SK-N-SH treated with all-trans-retinoic acid at 6 μM for 48 hours (cell line): Measurements from ENCODE around the gene FAM237B.

ENCODE experiments used
- BACH2 ChIP-seq: fragments of 250-450 bp; sonication (Bioruptor Pico); IDR thresholded peaks from 2 replicates; pipeline ENCODE4 v1.9.0; 2021; ENCODE audit warnings: mild to moderate bottlenecking, borderline replicate concordance
- CREB5 ChIP-seq: fragments of 250-450 bp; sonication (Bioruptor Pico); IDR thresholded peaks from 2 replicates; pipeline ENCODE4 v1.5.1; 2020; ENCODE audit warnings: low read depth, mild to moderate bottlenecking, moderate library complexity
- OSR1 ChIP-seq: fragments of 250-450 bp; sonication (Bioruptor Pico); IDR thresholded peaks from 2 replicates; pipeline ENCODE4 v1.8.0; 2022; ENCODE audit warnings: moderate library complexity, mild to moderate bottlenecking, inconsistent platforms
- PATZ1 ChIP-seq: fragments of 250-450 bp; sonication (Bioruptor Pico); IDR thresholded peaks from 2 replicates; pipeline ENCODE4 v1.8.0; 2020; ENCODE audit warnings: mild to moderate bottlenecking, moderate library complexity, borderline replicate concordance
- TOX ChIP-seq: fragments of 250-450 bp; sonication (Bioruptor Pico); IDR thresholded peaks from 2 replicates; pipeline ENCODE4 v1.8.0; 2021; ENCODE audit warnings: mild to moderate bottlenecking, moderate library complexity, borderline replicate concordance
- ZC3H10 ChIP-seq: fragments of 250-450 bp; sonication (Bioruptor Pico); IDR thresholded peaks from 2 replicates; pipeline ENCODE4 v1.5.1; 2021; ENCODE audit warnings: mild to moderate bottlenecking, moderate library complexity
- ZFP3 ChIP-seq: fragments of 250-450 bp; sonication (Bioruptor Pico); IDR thresholded peaks from 2 replicates; pipeline ENCODE4 v1.5.0; 2020; ENCODE audit warnings: mild to moderate bottlenecking, moderate library complexity

- TF ChIP-seq ZFP3 (CRISPR knock-in tag) (no peak), PATZ1 (CRISPR knock-in tag) (no peak), TOX (CRISPR knock-in tag) (no peak), BACH2 (CRISPR knock-in tag) (no peak), OSR1 (no peak), CREB5 (CRISPR knock-in tag) (no peak), ZC3H10 (CRISPR knock-in tag) (no peak)
These were observed 33.0 kb downstream of the FAM237B start for GRCh38 chr7:90288154-90288553.
